ENCODE data around the gene PLCB2. TPM values are rescaled to one million over a fixed set of nuclear protein-coding genes. Genes with fewer than 3 reads are reported as not detected.

Gene PLCB2
- total RNA-seq, 2 donors from 2014 or later: 1.9 to 8.4 TPM

- no peak for TF ChIP-seq CTCF (IDR thresholded peaks at IDR 0.05)
- no peak for DNase-seq (ENCODE audit: low spot score)
- H3K4me3 ChIP-seq: no peak overlapping the region
- no peaks in the 10 kb centered on the region for H3K36me3 ChIP-seq
- no peak overlapping the region for H3K27ac ChIP-seq
- no peaks in the 10 kb centered on the region for H3K4me1 ChIP-seq
- no peaks in the 10 kb centered on the region for H3K9me3 ChIP-seq
- no peaks in the 10 kb centered on the region for H3K27me3 ChIP-seq
These were observed 35.9 kb downstream of the PLCB2 start for GRCh38 chr15:40271685-40272484.

- no peak overlapping the region for H3K4me3 ChIP-seq
- no peaks in the 10 kb centered on the region for H3K9me3 ChIP-seq
- no peak overlapping the region for H3K27ac ChIP-seq
- H3K27me3 ChIP-seq: no peaks in the 10 kb centered on the region
- no peaks in the 10 kb centered on the region for H3K36me3 ChIP-seq
- no peak for TF ChIP-seq CTCF (IDR thresholded peaks at IDR 0.05)
- H3K4me1 ChIP-seq: peaks cover 0 to 4% of the 10 kb centered on the region in 2 donors
- DNase-seq (ENCODE audit: low spot score): no peak
These were observed 37.3 kb downstream of the PLCB2 start for GRCh38 chr15:40270246-40270995.

GRCh38 chr15:40269604-40270003 lies 38.1 kb downstream of the PLCB2 start:
- no peak for TF ChIP-seq CTCF (IDR thresholded peaks at IDR 0.05)
- no peak for DNase-seq (ENCODE audit: low spot score)

GRCh38 chr15:40267670-40268069 lies 40.1 kb downstream of the PLCB2 start:
- Histone ChIP-seq H3K36me3 (no peaks in the 10 kb centered on the region), H3K9me3 (no peaks in the 10 kb centered on the region), H3K4me1 (peaks cover 0 to 10% of the 10 kb centered on the region in 2 donors), H3K4me3 (no peak overlapping the region), H3K27ac (no peak overlapping the region), H3K27me3 (no peaks in the 10 kb centered on the region)
- DNase-seq (ENCODE audit: low spot score): no peak
- no peak for TF ChIP-seq CTCF (IDR thresholded peaks at IDR 0.05)

More at GRCh38 chr15:40269604-40270003, 38.1 kb downstream of the PLCB2 start:
- Histone ChIP-seq H3K4me3 (no peak overlapping the region), H3K4me1 (peaks cover 0 to 4% of the 10 kb centered on the region in 2 donors), H3K27ac (no peak overlapping the region), H3K27me3 (no peaks in the 10 kb centered on the region), H3K9me3 (no peaks in the 10 kb centered on the region), H3K36me3 (no peaks in the 10 kb centered on the region)

- Histone ChIP-seq H3K36me3 (no peaks in the 10 kb centered on the region), H3K27ac (no peak overlapping the region), H3K9me3 (no peaks in the 10 kb centered on the region), H3K4me3 (no peak overlapping the region), H3K27me3 (no peaks in the 10 kb centered on the region), H3K4me1 (peaks cover 0 to 10% of the 10 kb centered on the region in 2 donors)
- DNase-seq (ENCODE audit: low spot score): peak; percentile 67
- TF ChIP-seq CTCF (IDR thresholded peaks at IDR 0.05): no peak
These were observed 40.9 kb downstream of the PLCB2 start for GRCh38 chr15:40266828-40267304.

Data from right atrium auricular region (tissue), 2 donors.